B cell (primary cell): Measurements from ENCODE around the gene ASB2. TPM values are rescaled to one million over a fixed set of nuclear protein-coding genes. Genes with fewer than 3 reads are reported as not detected.

Experiments
- ATAC-seq: fragments of 200-7000 bp; cut with Tn5 transposase; one replicate; pipeline ENCODE4 v1.10.0; 2021; ENCODE audit warnings: low read depth, mild to moderate bottlenecking, moderate number of reproducible peaks, moderate library complexity
- CTCF ChIA-PET: fragments of 350-600 bp; sonication (Branson Sonifier 250); formaldehyde crosslinking; loops from one replicate; lab custom pipeline; 2021; ENCODE audit warnings: antibody characterized with exemption, inconsistent platforms; lab: Charles Lee
- POLR2A ChIA-PET: fragments of 350-600 bp; sonication (Branson Sonifier 250); formaldehyde crosslinking; loops from one replicate; lab custom pipeline; 2021; ENCODE audit warnings: antibody characterized with exemption; lab: Charles Lee
- DNase-seq: peaks from one replicate; pipeline ENCODE4 v3.0.0; 2013
- H2AFZ ChIP-seq: 2 replicates; pipeline ENCODE4 v1.6.1; 2012; ENCODE audit warnings: mild to moderate bottlenecking, low read depth, low read length; ENCODE audit not compliant: insufficient read depth, poor library complexity, severe bottlenecking
- H3K27ac ChIP-seq, 2 donors: 1 replicate in 1 of 2; 2 replicates in 1 of 2; pipeline ENCODE4 v1.5.1; 2012 to 2013; ENCODE audit warnings: low read length in 2 of 2, mild to moderate bottlenecking in 2 of 2, moderate library complexity in 1 of 2
- H3K27me3 ChIP-seq, 4 experiments: fragments of 200-600 bp in 1 of 4; sonication (generic) in 1 of 4; replicated peaks in 1 of 4; 1 replicate in 2 of 4; 2 replicates in 2 of 4; pipeline versions ENCODE4 v1.6.1 to v1.7.0; 2013 to 2016; ENCODE audit warnings: low read length in 3 of 4, mild to moderate bottlenecking in 2 of 4, mixed read lengths in 1 of 4, moderate library complexity in 1 of 4; ENCODE audit not compliant: insufficient read depth in 4 of 4, control insufficient read depth in 3 of 4; ENCODE audit errors: control extremely low read depth in 1 of 4
- H3K36me3 ChIP-seq, 2 experiments: replicated peaks in 1 of 2; 1 replicate in 1 of 2; 2 replicates in 1 of 2; pipeline versions ENCODE4 v1.6.1 to v1.7.1; 2013; ENCODE audit warnings: low read length in 1 of 2; ENCODE audit not compliant: insufficient read depth in 2 of 2, control insufficient read depth in 1 of 2; ENCODE audit errors: control extremely low read depth in 1 of 2, extremely low read depth in 1 of 2
- H3K4me1 ChIP-seq, 2 donors: fragments of 200-600 bp in 1 of 2; sonication (generic) in 1 of 2; 1 replicate in 1 of 2; 2 replicates in 1 of 2; pipeline versions ENCODE4 v1.5.1 to v1.6.1; 2013 to 2017; ENCODE audit warnings: low read length in 2 of 2; ENCODE audit not compliant: control insufficient read depth in 2 of 2, insufficient read depth in 2 of 2
- H3K4me2 ChIP-seq: replicated peaks from 2 replicates; pipeline ENCODE3; 2012; ENCODE audit warnings: mild to moderate bottlenecking, low read depth, low read length; ENCODE audit not compliant: poor library complexity, severe bottlenecking
- H3K4me3 ChIP-seq, 5 experiments: fragments of 200-600 bp in 1 of 5; sonication (generic) in 1 of 5; 1 replicate in 3 of 5; 2 replicates in 2 of 5; pipeline versions ENCODE4 v1.5.1 to v1.7.0; 2011 to 2016; ENCODE audit warnings: low read length in 4 of 5, mild to moderate bottlenecking in 4 of 5, low read depth in 2 of 5, control low read depth in 1 of 5, moderate library complexity in 1 of 5; ENCODE audit not compliant: insufficient read depth in 1 of 5; ENCODE audit errors: control extremely low read depth in 1 of 5, extremely low read depth in 1 of 5
- H3K79me2 ChIP-seq: fragments of 200-600 bp; sonication (generic); one replicate; pipeline ENCODE4 v1.6.0; 2016; ENCODE audit warnings: low read length; ENCODE audit not compliant: control insufficient read depth, insufficient read depth
- H3K9ac ChIP-seq: fragments of 200-600 bp; sonication (generic); 2 replicates; pipeline ENCODE4 v1.6.1; 2017; ENCODE audit warnings: mild to moderate bottlenecking, low read length, moderate library complexity
- H3K9me3 ChIP-seq, 3 donors: one replicate each; pipeline versions ENCODE4 v1.6.1 to v1.7.1; 2013; ENCODE audit warnings: low read length in 2 of 3; ENCODE audit not compliant: control insufficient read depth in 2 of 3, insufficient read depth in 1 of 3; ENCODE audit errors: control extremely low read depth in 1 of 3
- H4K20me1 ChIP-seq: 2 replicates; pipeline ENCODE4 v1.6.0; 2012; ENCODE audit warnings: mild to moderate bottlenecking, low read length; ENCODE audit not compliant: insufficient read depth, control insufficient read depth, poor library complexity, severe bottlenecking
- H3K27ac Mint-ChIP-seq: one replicate; pipeline ENCODE4 v1.8.0; 2021; ENCODE audit warnings: mixed read lengths
- H3K27me3 Mint-ChIP-seq: one replicate; pipeline ENCODE4 v1.8.0; 2021; ENCODE audit warnings: mixed read lengths
- H3K4me1 Mint-ChIP-seq: one replicate; pipeline ENCODE4 v1.8.0; 2021; ENCODE audit warnings: mixed read lengths
- H3K4me3 Mint-ChIP-seq: one replicate; pipeline ENCODE4 v1.8.0; 2021; ENCODE audit warnings: mixed read lengths
- H3K9me3 Mint-ChIP-seq: one replicate; pipeline ENCODE4 v1.8.0; 2022; ENCODE audit warnings: mixed read lengths; ENCODE audit not compliant: insufficient read depth
- EZH2 ChIP-seq: IDR thresholded peaks from 2 replicates; pipeline ENCODE4 v1.6.1; 2012; ENCODE audit warnings: borderline replicate concordance, low read depth, mild to moderate bottlenecking, moderate library complexity, low read length; ENCODE audit not compliant: insufficient read depth, poor library complexity, severe bottlenecking
- WGBS: methylation state at CpG from one replicate; pipeline ENCODE4 v1.1.5; 2013; ENCODE audit warnings: missing lambda C conversion rate; ENCODE audit not compliant: insufficient coverage; 5-methylcytosine and 5-hydroxymethylcytosine counted together
- intact Hi-C: fragments of 100-400 bp; cut with micrococcal nuclease; formaldehyde crosslinking; loops from one replicate; pipeline ENCODE4 v1.10.0; 2022
- polyA plus RNA-seq: library from polyadenylated mRNA; depleted of rRNA; stranded (reverse); fragments of >200 nt; gene quantifications from 2 replicates; pipeline ENCODE4 v1.2.3, GENCODE V29; 2012
- total RNA-seq, 2 donors: library from RNA; stranded (reverse); fragments of 120-200 nt in 1 of 2; gene quantifications; 1 replicate in 1 of 2; 2 replicates in 1 of 2; pipeline versions ENCODE4 v1.2.3 to v1.2.4, GENCODE V29; 2013 to 2022
- TF ChIP-seq, protein P1 (sequence below): fragments of 200-600 bp; IDR thresholded peaks from one replicate; pipeline ENCODE4 v1.8.0; 2022; ENCODE audit warnings: antibody characterized with exemption, mild to moderate bottlenecking

ASB2 gene
- total and polyA plus RNA-seq, 2 donors (not counting 1 experiment from before 2014, with no cell fraction given): 1.5 to 2.7 TPM

- CTCF ChIA-PET: no interaction called here
- TF ChIP-seq, protein P1, sequence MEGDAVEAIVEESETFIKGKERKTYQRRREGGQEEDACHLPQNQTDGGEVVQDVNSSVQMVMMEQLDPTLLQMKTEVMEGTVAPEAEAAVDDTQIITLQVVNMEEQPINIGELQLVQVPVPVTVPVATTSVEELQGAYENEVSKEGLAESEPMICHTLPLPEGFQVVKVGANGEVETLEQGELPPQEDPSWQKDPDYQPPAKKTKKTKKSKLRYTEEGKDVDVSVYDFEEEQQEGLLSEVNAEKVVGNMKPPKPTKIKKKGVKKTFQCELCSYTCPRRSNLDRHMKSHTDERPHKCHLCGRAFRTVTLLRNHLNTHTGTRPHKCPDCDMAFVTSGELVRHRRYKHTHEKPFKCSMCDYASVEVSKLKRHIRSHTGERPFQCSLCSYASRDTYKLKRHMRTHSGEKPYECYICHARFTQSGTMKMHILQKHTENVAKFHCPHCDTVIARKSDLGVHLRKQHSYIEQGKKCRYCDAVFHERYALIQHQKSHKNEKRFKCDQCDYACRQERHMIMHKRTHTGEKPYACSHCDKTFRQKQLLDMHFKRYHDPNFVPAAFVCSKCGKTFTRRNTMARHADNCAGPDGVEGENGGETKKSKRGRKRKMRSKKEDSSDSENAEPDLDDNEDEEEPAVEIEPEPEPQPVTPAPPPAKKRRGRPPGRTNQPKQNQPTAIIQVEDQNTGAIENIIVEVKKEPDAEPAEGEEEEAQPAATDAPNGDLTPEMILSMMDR: no peak
- TF ChIP-seq EZH2: no peak
Observed at GRCh38 chr14:93915070-93915705, 61.2 kb downstream of the ASB2 start.

DNA sequence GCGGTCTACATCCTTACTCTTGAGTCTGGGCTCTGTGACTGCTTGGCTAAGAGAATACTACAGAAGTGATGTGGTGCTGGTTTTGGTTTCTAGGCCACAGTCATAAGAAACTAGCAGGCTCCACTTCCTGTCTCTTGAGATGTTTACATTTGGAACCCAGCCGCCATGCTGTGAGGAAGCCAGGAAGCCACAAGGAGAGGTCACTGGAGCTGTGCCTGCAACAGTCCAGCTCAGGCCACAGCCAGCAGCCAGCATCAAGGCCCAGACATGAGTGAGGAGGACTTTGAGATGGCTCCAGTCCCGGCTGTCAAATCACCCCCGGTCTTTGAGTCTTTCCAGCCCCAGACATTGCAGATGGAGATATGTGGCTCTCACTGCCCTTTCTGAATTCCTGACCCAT is 62.1 kb downstream of the ASB2 start:
- Histone ChIP-seq H3K27me3 (peaks cover 0 to 7% (median 2%) of the 10 kb centered on the region in 4 experiments), H3K9ac (no peak overlapping the region), H3K79me2 (no peaks in the 10 kb centered on the region), H3K4me2 (no peak overlapping the region), H3K9me3 (peaks cover 0 to 11% (median 4%) of the 10 kb centered on the region in 3 donors), H3K4me1 (no peaks in the 10 kb centered on the region), H2AFZ (no peak overlapping the region), H4K20me1 (no peaks in the 10 kb centered on the region), H3K27ac (no peak overlapping the region), H3K36me3 (no peaks in the 10 kb centered on the region), H3K4me3 (no peak overlapping the region)
- TF ChIP-seq EZH2: no peak
- TF ChIP-seq, protein P1: no peak
- H3K9me3 Mint-ChIP-seq: no peaks in the 10 kb centered on the region
- H3K4me1 Mint-ChIP-seq: no peaks in the 10 kb centered on the region
- no peak overlapping the region for H3K4me3 Mint-ChIP-seq
- ATAC-seq: no peak
- peaks cover 26% of the 10 kb centered on the region for H3K27me3 Mint-ChIP-seq
- ChIA-PET POLR2A (no interaction called here), CTCF (no interaction called here)
- H3K27ac Mint-ChIP-seq: no peak overlapping the region
- 87% methylated on average over 4 of the region's 4 CpGs for WGBS
- no peak for DNase-seq
- intact Hi-C loops: no loop called here

More at GRCh38 chr14:93915070-93915705, 61.2 kb downstream of the ASB2 start:
- POLR2A ChIA-PET: no interaction called here
- peaks cover 2% of the 10 kb centered on the region for H3K9me3 Mint-ChIP-seq
- Histone ChIP-seq H3K4me2 (no peak overlapping the region), H3K36me3 (no peaks in the 10 kb centered on the region), H3K9ac (no peak overlapping the region), H4K20me1 (no peaks in the 10 kb centered on the region), H3K27me3 (peaks cover 0 to 7% (median 2%) of the 10 kb centered on the region in 4 experiments), H2AFZ (no peak overlapping the region), H3K9me3 (peaks cover 0 to 11% (median 9%) of the 10 kb centered on the region in 3 donors), H3K79me2 (no peaks in the 10 kb centered on the region), H3K4me1 (no peaks in the 10 kb centered on the region), H3K27ac (no peak overlapping the region), H3K4me3 (no peak overlapping the region)
- no peaks in the 10 kb centered on the region for H3K4me1 Mint-ChIP-seq
- no peak overlapping the region for H3K27ac Mint-ChIP-seq
- intact Hi-C loops: no loop called here
- WGBS: 85% methylated on average over 14 of the region's 14 CpGs
- no peak for DNase-seq
- peaks cover 24% of the 10 kb centered on the region for H3K27me3 Mint-ChIP-seq
- no peak overlapping the region for H3K4me3 Mint-ChIP-seq
- ATAC-seq: no peak
